HG03378 (cell line): ENCODE results near the gene CPLANE1.
"Not testable (repeated sequence)": the region's sequence is repeated elsewhere in the genome, so short reads cannot be mapped to it uniquely, and the experiment has no call there.

Experiments used
- ATAC-seq: cut with Tn5 transposase; IDR thresholded peaks from one replicate; pipeline ENCODE4 v1.9.1; 2021; ENCODE audit warnings: mild to moderate bottlenecking, moderate library complexity; ENCODE audit not compliant: unreplicated experiment

Gene CPLANE1

DNA sequence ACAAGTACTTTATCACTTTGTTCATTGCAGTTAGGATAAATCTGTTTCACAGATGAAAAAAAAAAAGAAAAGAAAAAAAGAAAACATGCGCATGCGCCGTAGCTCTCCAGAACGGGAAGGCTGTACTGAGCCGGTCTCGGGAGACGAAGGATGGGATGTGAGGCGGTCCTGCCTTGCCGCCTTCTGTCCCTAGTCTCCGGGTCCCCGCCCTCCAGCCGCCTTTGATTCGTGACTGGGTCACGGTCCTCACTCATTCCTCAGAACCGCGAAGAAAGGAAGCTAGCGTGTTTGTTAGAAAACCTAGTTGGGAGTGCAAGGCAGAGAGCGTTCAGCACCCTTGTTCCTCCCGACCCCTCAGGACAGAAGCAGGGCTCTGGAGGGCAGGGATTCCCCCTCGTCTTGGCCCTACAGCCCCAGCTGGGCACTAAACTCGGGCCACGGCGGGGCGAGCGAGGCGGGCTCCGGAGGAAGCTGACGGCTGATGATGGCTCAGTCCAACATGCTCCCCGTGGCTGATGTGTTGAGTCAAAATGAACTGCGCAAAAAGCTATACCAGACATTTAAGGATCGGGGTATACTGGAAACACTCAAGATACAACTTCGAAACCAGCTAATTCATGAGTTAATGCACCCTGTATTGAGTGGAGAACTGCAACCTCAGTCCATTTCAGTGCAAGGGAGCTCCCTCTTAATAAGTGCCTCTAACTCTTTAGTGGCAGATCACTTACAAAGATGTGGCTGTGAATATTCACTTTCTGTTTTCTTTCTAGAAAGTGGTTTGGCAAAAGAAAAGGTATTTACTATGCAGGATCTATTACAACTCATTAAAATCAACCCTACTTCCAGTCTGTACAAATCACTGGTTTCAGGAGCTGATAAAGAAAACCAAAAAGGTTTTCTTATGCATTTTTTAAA is 40.0 kb downstream of the CPLANE1 start:
- ATAC-seq: no peak

- no peak for ATAC-seq
These were observed 41.4 kb downstream of the CPLANE1 start for GRCh38 chr5:37207802-37208201.

- no peak for ATAC-seq
These were observed 42.4 kb downstream of the CPLANE1 start for GRCh38 chr5:37206736-37207135.

DNA sequence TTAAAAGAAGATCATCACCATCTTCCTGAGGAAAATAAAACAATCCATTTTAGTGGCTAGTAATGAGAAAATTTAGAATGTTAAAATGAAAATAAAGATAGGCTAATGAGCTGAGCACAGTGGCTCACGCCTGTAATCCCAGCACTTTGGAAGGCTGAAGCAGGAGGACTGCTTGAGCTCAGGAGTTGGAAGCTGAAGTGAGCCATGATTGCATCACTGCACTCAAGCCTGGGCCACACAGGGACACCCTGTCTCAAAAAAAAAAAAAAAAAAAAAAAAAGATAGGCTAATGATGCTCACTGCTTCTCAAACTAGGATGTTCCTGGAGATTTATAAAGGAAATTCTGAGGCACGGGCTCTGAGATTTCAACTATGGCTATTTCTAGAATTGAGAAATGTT is 50.3 kb downstream of the CPLANE1 start:
- no peak for ATAC-seq

DNA sequence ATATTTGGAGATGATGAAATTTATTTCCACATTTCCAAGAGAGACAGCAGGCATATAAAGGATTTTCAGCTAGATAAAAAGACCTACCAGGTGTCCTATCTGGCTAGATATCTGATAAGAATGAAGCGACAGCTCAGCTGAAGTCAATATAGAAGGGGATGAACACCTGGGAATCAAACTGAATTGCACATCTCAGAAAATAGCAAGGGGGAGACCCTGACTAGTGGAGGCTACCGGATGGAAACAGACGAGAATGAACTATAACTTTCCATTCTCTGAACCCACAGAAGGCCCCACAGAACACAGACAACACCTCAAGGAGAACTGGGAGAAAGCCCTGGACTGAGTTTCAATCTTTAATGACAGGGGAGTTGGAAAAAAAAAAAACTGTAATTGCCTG is 51.1 kb downstream of the CPLANE1 start:
- ATAC-seq: peak; percentile 50

- peak; percentile 78 for ATAC-seq
These were observed 51.7 kb downstream of the CPLANE1 start for GRCh38 chr5:37197340-37198050.

DNA sequence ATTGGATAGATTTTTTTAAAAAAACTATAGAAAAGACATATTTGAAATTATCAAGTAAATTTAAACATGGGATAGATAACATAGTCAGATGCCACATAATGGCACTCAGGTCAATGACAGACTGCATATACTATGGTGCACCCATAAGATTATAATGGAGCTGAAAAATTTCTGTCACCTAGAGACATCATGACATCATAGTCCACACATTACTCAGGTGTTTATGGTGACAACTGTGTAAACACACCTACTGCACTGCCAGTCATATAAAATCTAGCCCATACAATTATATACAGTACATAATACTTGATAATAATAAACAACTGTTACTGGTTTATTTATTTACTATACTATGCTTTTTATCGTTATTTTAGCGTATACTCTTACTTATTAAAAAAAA is 58.6 kb downstream of the CPLANE1 start:
- ATAC-seq: no peak

GRCh38 chr5:37189355-37189754 is 59.8 kb downstream of the CPLANE1 start:
- ATAC-seq: no peak

DNA sequence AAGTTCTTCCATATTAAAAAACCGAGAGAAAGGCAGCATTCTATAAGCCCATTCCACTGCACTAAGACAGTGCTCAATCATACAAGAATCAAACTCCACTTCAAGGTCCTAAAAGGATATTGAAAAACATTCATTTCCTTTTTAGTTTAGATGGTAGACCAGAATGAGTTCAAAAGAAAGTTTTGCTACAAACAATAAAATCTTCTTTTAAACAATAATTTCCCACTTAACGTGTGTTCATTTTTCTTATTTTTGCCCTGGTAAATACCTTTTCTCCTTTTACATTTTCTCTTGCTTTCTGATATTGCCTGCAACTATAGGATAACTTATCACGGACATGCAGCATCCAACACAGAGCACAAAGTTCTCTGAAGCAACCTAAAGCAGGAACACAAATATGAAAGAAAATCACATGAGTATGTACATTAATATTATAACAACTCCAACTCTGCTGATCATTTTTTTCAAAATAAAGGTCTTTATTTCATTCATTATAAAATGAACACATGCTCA is 61.7 kb downstream of the CPLANE1 start:
- ATAC-seq: no peak

DNA sequence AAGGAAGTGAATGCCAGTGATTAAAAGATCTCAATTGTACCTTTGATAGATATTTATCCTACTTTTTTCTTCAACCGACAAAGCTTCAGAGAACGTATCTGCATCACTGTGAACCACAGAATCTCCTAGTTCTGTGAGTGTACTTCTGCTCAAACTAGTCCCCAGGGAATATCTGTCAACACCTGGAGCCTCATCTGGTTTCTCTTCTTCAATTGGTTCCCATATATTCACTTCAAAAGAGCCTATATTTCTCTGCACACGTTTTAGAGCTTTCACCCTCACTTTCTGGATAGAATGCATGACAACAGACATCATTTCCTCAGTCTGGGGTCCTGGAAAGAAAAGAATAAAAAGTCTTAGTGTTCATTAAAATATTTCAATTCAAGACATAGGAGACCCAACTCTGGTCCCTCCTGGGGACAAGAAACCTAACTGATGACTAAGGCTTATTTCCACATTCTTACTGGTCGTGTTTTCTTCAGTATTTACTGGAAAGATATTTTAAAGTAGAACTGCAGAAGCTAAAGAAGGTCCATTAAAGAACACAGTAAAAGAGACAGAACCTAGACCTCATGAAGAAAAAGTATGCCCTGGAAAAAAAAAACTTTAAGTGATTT is 64.3 kb downstream of the CPLANE1 start:
- ATAC-seq: peak; percentile 91

DNA sequence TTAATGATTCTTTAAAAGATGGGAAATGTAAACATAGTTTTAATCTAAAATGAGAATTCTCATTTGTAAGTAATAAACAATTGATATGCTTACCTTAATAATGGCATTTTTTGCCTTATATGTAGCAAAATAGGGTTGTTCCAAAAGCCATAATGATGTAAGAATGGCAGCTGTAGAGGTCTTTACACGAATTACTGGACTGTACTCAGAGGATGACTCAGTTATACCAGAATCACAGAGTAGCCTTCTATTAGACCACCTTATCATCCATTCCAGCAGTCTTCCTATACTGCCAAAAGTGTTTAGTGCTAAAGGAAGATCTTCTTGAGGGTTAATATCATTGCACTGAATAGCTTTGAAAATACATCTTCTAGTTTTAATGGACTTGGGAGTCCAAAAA is 66.5 kb downstream of the CPLANE1 start:
- ATAC-seq: no peak

- no peak for ATAC-seq
These were observed 74.2 kb downstream of the CPLANE1 start for GRCh38 chr5:37174928-37175327.

DNA sequence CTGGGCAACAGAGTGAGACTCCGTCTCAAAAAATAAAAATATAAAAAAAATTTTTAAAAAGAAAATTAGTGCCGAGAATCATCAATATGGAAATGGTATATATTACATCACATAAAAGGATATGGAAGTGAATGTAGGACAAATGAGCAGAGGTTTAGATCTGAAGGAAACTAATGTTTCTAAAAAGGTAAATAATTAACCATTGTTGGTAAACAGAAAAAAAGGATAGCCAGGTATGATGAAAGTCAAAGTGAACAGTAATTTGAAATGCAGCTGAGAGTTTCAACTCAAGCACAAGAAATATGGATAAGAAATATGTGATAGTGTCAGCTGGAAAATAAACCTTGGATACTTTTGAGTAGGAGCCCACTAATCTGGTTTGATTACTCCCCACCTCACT is 76.2 kb downstream of the CPLANE1 start:
- ATAC-seq: no peak

- no peak for ATAC-seq
These were observed 78.3 kb downstream of the CPLANE1 start for GRCh38 chr5:37170856-37171255.

DNA sequence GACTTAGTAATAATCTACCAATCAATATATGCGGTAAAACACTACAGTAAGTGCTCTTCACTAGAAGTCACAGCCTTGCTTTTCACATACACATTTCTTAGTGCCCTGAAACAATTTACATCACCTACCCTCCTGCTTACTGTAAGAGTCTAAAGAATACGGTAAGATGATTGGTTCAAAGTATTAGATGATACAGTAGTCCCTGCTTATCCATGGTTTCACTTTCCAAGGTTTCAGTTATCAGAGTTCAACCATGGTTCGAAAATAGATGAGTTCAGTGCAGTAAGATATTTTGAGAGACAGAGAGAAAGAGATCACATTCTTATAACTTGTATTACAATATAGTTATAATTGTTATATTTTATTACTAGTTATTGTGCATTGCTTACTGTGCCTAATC is 83.0 kb downstream of the CPLANE1 start:
- ATAC-seq: no peak

DNA sequence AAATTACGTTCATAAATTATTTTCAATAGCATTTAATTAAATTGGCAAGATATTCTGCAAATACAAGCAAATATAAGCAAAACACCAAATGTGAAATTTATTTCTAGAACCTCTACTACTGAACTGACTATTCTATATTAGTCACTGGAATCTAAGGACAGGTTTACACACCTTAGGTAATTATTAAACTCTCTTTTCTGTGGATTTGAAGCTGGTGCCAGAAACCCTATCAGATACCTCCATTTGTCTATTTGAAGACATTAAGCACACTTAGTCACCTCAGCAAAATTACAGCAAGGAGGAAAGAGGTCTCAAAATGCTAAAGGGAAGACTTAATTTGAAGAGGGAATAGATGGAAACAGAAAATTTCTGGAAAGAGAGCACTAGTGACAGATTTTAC is 83.4 kb downstream of the CPLANE1 start:
- ATAC-seq: no peak

- no peak for ATAC-seq
These were observed 95.5 kb downstream of the CPLANE1 start for GRCh38 chr5:37153661-37154060.

DNA sequence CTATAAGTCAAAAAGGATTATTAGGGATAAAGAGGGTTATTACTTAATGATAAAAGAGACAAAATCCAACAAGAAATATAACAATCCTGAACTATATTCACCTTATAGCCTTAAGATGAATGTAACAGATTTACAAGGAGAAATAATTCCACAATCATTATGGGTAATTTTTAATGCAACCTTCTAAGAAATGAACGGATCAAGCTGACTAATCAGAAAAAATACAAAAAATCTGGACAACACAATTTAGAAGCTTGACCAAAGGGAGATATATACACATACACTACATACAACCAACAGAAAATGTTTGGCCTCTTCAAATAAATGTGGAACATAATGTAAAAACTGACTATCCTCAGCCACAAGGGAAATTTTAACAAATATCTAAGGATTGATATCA is 102.3 kb downstream of the CPLANE1 start:
- ATAC-seq: no peak

DNA sequence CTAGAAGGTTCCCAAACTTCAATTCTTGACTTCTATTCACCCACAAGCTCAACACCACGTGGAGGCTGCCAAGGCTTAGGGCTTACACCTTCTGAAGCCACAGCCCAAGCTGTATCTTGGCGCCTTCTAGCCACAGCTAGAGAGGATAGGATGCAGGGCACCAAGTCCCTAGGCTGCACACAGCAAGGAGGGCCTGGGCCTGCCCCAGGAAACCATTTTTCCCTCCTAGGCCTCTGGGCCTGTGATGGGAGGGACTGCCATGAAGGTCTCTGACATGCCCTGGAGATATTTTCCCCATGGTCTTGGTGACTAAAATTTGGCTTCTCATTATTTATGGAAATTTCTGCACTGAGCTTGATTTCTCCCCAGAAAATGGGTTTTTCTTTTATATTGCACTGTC is 112.5 kb downstream of the CPLANE1 start:
- no peak for ATAC-seq

- not testable (repeated sequence) for ATAC-seq
These were observed 113.9 kb downstream of the CPLANE1 start for GRCh38 chr5:37135312-37135711.

DNA sequence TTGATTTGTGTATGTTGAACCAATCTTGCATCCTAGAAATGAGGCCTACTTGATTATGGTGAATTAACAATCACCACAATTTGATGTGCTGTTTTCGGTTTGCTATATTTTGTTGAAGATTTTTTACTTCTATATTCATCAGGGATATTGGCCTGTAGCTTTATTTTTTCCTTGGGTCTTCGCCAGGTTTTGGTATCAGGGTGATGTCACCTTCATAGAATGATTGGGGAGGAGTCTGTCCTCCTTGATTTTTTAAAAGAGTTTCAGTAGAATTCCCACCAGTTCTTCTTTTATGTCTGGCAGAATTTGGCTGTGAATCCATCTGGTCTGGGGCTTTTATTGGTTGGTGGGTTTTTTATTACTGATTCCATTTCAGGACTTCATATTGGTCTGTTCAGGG is 115.2 kb downstream of the CPLANE1 start:
- ATAC-seq: no peak

DNA sequence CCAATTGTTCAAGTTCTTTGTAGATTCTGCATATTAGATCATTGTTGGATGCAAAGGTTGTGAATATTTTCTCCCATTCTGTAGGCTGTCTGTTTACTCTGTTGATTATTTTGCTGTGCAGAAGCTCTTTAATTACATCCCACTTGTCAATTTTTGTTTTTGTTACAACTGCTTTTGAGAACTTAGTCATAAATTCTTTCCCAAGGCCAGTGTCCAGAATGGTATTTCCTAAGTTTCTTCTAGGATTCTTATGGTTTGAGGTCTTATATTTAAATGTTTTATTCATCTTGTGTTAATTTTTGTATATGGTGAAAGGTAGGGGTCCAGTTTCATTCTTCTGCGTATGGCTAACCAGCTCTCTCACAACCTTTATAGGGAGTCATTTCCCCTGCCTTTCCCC is 116.5 kb downstream of the CPLANE1 start:
- ATAC-seq: no peak
